ENCODE results near the gene TMEM61. TPM values are rescaled to one million over a fixed set of nuclear protein-coding genes. Genes with fewer than 3 reads are reported as not detected.
"Not testable (repeated sequence)": the region's sequence is repeated elsewhere in the genome, so short reads cannot be mapped to it uniquely, and the experiment has no call there.

The TMEM61 gene
- total RNA-seq, result not detected

DNA sequence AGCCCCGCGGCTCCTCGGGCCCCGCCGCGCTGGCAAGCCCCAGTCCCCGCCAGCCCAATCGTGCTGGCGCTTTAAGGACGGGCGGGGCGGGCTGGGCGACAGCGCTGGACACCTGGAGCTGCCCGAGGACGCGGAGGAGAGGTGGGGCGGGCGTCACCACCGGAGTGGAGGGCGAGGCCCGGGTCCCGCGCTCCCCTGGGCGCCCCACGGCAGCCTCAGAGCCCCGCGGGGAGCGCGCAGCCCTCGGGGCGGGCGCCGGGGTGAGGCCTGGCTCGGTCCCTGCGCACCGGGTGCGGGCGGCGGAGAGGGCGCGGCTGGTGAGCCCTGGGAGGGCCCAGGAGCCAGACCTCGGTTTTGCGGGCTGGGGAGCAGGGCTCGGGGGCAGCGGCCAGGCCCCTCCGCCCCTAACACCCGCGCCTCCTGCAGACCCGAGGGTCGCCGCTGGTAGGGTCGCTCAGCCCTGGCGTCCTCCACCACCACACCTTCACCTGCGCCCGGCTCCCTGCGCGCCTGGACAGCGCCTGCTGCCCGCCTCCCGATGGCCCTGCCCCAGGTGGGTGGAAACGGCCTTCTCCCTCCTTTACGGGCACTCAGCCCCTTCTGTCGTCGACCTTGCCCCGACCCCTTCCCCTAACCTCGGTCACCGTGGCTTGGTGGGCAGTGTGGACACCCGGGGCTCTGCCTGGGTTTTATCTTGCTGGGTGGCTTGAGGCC is at the start of gene TMEM61:
Gene TMEM61 (plus strand): TSS at position 101 of the 714 bp plus-strand sequence. CDS start 438 bp downstream, at position 539.
- TF ChIP-seq, protein P1, sequence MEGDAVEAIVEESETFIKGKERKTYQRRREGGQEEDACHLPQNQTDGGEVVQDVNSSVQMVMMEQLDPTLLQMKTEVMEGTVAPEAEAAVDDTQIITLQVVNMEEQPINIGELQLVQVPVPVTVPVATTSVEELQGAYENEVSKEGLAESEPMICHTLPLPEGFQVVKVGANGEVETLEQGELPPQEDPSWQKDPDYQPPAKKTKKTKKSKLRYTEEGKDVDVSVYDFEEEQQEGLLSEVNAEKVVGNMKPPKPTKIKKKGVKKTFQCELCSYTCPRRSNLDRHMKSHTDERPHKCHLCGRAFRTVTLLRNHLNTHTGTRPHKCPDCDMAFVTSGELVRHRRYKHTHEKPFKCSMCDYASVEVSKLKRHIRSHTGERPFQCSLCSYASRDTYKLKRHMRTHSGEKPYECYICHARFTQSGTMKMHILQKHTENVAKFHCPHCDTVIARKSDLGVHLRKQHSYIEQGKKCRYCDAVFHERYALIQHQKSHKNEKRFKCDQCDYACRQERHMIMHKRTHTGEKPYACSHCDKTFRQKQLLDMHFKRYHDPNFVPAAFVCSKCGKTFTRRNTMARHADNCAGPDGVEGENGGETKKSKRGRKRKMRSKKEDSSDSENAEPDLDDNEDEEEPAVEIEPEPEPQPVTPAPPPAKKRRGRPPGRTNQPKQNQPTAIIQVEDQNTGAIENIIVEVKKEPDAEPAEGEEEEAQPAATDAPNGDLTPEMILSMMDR (IDR thresholded peaks at IDR 0.05), result no peak
- ChIA-PET POLR2A (no interaction called here), CTCF (no interaction called here)
- intact Hi-C loops (cut with micrococcal nuclease), result no loop called here
- no peak within 1 kb of the TSS for H3K27ac Mint-ChIP-seq
- H3K4me3 Mint-ChIP-seq, result no peak within 1 kb of the TSS
- no peaks in the 10 kb centered on the region for H3K36me3 Mint-ChIP-seq (ENCODE audit: low read depth)
- H3K4me1 Mint-ChIP-seq (ENCODE audit: low read depth), result peaks cover 2% of the 10 kb centered on the region
- ATAC-seq (no peak), DNase-seq (no peak)
- peaks cover 25% of the 10 kb centered on the region for H3K27me3 Mint-ChIP-seq
- no peaks in the 10 kb centered on the region for H3K9me3 Mint-ChIP-seq

DNA sequence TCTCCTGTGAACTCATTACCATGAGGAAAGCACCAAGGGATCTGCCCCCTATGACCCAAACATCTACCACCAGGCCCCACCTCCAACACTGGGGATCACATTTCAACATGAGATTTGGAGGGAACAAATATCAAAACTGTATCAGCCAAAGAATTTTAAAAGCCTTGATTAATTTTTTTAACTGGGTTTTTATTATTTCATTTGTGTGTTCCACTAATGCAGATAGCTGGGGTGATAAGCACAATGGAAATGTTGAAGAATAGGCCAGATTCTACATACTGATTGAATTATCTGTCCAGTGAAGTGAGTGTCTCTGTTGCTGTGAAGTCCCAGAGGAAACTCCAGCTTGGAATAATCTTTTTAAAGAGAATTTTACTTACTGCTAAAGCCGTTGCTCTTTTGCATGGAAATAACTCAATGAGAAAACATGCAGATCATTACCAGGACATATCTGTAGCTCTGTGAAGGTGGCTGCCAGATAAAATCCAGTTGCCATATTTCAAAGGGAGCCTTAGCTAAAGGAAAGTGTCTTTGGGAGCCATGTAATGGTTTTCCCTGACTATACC is 49.1 kb upstream of the TMEM61 start:
- Mint-ChIP-seq H3K4me3 (no peak overlapping the region), H3K27ac (no peak overlapping the region), H3K36me3 (ENCODE audit: low read depth) (no peaks in the 10 kb centered on the region), H3K9me3 (no peaks in the 10 kb centered on the region), H3K27me3 (peaks cover 3% of the 10 kb centered on the region), H3K4me1 (ENCODE audit: low read depth) (no peaks in the 10 kb centered on the region)
- intact Hi-C loops (cut with micrococcal nuclease), result no loop called here
- CTCF ChIA-PET, result interaction anchor here (1.3 to 2.7 kb wide), 5 partner anchors 10 to 91 kb away, joined by 3 to 11 read pairs (median 4); no protein-coding TSS in a partner anchor
- no peak for DNase-seq
- no peak for ATAC-seq
- TF ChIP-seq, protein P1 (IDR thresholded peaks at IDR 0.05), result no peak
- POLR2A ChIA-PET, result interaction anchor here (1.1 to 1.2 kb wide), 2 partner anchors 9 to 13 kb away, joined by 3 read pairs; no protein-coding TSS in a partner anchor

- H3K27me3 Mint-ChIP-seq; intact Hi-C loops (cut with micrococcal nuclease); POLR2A ChIA-PET; ATAC-seq; H3K4me3 Mint-ChIP-seq; H3K27ac Mint-ChIP-seq; H3K4me1 Mint-ChIP-seq (ENCODE audit: low read depth); H3K9me3 Mint-ChIP-seq; DNase-seq; H3K36me3 Mint-ChIP-seq (ENCODE audit: low read depth): not testable (repeated sequence)
- CTCF ChIA-PET, result interaction anchor here (0.6 to 3.8 kb wide), 5 partner anchors 12 to 682 kb away, joined by 3 to 25 read pairs (median 4); partner anchors contain the start of gene BSND
Measured at GRCh38 chr1:54934081-54934480, 46.3 kb upstream of the TMEM61 start.

DNA sequence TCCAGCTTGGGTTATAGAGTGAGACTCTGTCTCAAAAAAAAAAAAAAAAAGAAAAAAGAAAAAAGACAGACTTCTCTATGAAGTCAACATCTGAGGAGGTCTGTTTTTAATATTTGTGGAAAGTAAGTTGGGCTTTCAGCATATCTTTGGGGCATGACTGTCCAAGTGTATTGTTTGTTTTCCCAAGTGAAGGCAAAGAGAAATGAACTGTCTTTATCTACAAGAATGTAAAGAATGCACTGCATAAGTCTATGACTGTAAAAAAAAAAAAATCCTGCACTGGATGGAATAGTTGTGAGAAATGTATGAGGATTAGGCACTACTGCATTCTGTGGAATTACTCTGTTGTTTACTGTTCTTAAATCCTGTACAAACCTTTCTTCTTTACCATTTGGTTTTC is 45.6 kb upstream of the TMEM61 start:
- POLR2A ChIA-PET, result no interaction called here
- peaks cover 3% of the 10 kb centered on the region for H3K27me3 Mint-ChIP-seq
- H3K9me3 Mint-ChIP-seq, result no peaks in the 10 kb centered on the region

DNA sequence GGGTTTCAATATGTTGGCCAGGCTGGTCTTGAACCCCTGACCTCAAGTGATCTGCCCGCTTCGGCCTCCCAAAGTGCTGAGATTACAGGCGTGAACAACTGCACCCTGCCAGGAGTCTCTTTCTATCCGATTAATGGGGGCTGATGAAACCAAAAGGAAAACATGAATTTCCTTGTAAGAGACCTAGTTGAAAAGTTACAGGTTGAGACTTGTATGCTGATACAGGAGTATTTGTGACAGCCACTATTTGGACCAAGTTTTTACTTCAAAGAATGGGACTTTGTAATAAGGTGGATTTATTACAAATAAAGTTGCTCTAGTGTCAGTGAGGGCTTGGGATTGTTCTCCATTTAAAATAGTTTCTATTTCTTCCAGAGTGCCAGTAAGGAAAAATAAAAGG is 43.6 kb upstream of the TMEM61 start:
- intact Hi-C loops (cut with micrococcal nuclease), result no loop called here
- H3K4me1 Mint-ChIP-seq (ENCODE audit: low read depth), result peaks cover 15% of the 10 kb centered on the region
- H3K9me3 Mint-ChIP-seq, result no peaks in the 10 kb centered on the region

More for the DNA sequence above, 45.6 kb upstream of the TMEM61 start:
- TF ChIP-seq, protein P1 (IDR thresholded peaks at IDR 0.05), result no peak
- intact Hi-C loops (cut with micrococcal nuclease), result no loop called here
- no peak overlapping the region for H3K27ac Mint-ChIP-seq
- H3K36me3 Mint-ChIP-seq (ENCODE audit: low read depth), result no peaks in the 10 kb centered on the region
- no peak overlapping the region for H3K4me3 Mint-ChIP-seq
- ATAC-seq (no peak), DNase-seq (no peak)
- CTCF ChIA-PET, result interaction anchor here (0.6 to 3.8 kb wide), 4 partner anchors 11 to 681 kb away, joined by 3 to 25 read pairs (median 4); partner anchors contain the start of gene BSND
- H3K4me1 Mint-ChIP-seq (ENCODE audit: low read depth), result peaks cover 11% of the 10 kb centered on the region

More for the DNA sequence above, 43.6 kb upstream of the TMEM61 start:
- Mint-ChIP-seq H3K36me3 (ENCODE audit: low read depth) (no peaks in the 10 kb centered on the region), H3K4me3 (no peak overlapping the region), H3K27me3 (peaks cover 3% of the 10 kb centered on the region), H3K27ac (no peak overlapping the region)
- ATAC-seq (no peak), DNase-seq (no peak)
- POLR2A ChIA-PET, result interaction anchor here (0.6 kb wide), 1 partner anchor 81 kb away, joined by 3 read pairs; no protein-coding TSS in a partner anchor
- TF ChIP-seq, protein P1 (IDR thresholded peaks at IDR 0.05), result no peak
- CTCF ChIA-PET, result interaction anchor here (3.8 kb wide), 1 partner anchor 9 kb away, joined by 25 read pairs; no protein-coding TSS in a partner anchor

All from activated CD8-positive, alpha-beta T cell treated with anti-CD3 and anti-CD28 coated beads for 36 hours (primary cell).